Stromal cell of bone marrow (primary cell): ENCODE data around the gene LHFPL2.

Experiments
- DNase-seq: peaks from one replicate; pipeline ENCODE4 v3.0.0-alpha.2; 2012; ENCODE audit warnings: low read depth

LHFPL2 gene

DNA sequence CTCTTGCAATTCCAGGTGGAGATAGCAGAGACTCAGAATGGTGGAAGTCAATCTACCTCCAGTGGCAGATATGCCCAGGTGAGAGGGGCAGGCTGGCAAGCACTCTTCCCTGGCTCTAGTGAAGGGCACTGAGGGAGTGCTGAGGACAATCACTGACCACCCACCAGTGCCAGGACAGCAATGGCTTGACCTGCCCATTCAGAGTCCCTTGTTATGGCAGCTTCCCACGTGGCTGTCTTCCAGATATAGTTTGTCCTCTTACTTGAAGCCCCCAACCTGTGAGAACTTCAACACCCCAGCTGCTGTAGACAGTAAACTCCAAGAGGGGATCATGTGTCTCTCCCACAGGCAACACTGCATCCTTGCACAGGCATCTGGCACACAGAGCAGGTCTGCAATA lies 104.7 kb downstream of the LHFPL2 start:
- no peak for DNase-seq

DNA sequence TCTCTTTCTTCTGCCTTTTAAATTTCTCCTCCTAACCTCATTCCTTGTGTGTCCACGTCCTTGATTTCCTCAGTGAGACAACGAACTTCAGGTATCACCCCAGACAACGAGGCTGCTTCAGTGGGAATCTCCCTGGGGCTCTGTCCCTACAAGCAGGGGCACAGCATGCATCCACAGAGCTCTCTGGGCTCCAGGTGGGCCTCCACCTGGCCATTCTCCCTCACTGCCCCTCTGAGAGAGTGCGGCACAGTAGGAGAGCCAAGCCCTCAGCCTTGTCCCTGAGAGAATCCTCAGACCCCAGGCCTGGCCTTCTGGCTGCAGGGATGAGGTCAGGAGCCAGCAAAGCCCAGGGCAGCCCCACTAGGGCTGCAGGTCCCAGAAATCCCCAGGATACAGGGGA lies 105.3 kb downstream of the LHFPL2 start:
- DNase-seq, result no peak

DNA sequence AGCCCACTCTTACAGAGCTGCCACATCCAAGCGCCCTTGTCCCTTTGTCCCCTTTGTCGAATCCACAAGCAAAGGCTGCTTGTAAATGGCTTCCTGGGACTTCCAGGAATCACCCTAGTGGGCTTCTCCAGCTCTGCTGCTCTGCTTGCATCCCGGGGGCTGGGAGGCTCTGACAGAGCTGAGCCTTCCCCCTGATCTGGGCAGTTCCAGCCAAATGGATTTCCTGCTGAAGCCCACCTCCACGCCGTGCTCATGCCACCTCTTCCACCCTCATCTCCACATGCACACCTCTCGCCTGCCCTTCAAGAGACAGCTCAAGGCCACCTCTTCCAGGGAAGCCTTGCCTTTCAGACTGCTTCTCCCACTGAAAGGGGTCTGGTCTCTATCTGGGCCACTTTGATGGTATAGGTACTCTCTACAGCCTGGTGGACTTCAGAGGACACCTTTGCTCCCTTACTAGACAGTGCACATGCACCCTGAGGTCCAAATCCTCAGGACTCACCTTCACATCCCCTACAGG lies 106.2 kb downstream of the LHFPL2 start:
- DNase-seq, result no peak

DNA sequence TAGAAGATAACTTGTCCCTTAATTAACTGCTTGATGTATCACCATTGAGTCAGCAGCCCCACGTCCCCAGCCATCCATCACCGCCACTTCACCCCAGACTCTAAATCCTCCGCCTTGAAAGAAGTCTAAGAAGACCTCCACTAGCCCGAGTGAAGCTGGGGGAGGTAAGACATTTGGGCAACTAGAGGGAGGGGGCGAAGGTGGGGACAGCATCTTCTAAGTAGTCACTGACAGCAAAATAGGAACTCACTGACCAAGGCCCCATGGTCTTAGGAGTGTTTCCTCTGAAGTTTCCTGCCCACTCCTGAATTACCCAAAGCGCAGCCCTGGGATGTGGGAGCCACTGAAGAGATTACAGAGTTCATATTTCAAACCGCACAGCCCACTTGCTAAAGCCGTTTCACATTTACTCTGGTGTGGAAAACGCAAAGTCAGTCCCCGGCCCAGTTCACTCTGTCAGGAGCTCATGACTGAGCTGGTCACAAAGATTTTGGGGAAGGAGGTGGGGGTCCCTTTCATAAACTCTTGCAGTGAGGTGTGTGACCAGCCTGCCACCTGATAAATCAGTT lies 107.4 kb downstream of the LHFPL2 start:
- DNase-seq, result no peak

DNA sequence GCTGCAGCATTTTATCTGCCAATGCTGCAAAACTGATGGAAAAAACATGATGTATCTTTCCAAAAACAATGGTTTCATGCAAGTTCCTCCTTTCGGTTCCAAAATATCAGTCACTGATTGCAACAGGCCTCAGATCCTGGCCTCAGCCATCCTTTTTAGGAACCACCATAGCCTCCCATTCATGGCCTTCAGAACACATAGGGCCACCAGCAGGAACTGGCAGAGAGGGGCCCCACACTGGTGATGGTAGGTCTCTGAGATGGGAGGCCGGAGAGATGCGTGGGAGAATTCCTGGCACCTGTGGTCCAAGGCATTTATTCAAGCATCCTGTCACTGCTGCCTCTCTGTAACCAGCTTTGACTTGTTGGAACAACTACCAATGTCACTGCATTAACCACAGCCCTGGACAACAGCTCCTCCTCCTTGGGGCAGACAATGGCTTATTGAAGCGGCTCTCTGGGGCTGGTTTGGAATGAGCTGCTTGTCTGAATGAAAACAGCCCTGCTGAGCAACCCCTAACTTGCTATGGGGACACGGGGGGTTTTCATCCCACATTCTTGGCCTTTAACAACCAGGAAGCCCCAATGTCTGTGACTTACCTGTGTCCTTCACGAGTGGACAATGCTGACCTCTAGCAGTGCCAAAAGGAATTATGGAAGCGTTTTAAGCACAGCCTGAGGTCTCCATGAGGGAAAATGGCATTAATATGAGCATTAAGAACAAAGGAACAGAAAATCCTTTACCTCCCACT lies 108.1 kb downstream of the LHFPL2 start:
- DNase-seq, result no peak

DNA sequence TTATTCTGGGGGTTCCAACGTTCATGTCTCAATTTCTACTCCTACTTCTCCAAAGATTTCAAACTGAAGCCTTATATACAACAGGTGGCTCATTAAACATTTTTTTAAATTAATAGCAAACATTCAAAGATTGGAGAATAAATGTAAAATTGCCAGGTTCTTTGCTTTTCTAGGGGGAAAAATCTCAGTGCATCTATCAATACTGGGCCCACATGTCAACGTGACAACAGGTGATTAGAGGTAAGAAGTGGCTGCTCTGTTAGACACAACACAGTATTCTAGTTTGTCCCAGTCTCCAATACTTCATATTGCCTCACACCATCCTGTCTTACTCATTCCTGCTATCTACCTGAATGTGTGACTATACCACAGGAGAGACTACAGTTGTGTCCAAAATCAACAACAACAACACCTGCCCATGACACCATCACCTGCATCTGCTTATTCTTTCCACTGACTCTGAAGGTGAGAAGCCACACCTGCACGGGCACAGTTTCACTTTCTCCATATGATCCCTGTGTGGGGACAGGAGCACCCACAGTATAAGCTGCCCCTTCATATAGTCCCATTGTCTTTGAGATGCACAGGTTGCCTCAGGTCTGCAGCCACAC lies 110.2 kb downstream of the LHFPL2 start:
- DNase-seq, result no peak

DNA sequence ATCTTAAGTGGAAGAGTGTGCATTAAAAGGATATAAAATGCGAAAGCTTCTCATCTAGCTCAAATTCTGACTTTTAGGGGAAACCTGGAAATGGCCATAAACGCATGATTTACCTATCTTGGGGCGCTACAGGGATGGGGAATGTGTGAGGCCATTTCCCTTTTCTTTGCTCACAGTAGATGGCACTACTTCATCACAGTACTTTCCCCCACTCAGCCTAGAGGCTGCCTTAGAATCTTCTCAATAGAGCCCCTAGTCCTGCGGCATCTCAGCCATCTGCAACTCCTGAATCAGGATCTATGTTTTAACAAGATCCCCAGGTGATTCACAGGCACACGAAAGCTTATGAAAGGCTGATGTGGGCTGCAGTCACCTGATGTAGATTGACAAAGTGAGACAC lies 110.8 kb downstream of the LHFPL2 start:
- no peak for DNase-seq

DNA sequence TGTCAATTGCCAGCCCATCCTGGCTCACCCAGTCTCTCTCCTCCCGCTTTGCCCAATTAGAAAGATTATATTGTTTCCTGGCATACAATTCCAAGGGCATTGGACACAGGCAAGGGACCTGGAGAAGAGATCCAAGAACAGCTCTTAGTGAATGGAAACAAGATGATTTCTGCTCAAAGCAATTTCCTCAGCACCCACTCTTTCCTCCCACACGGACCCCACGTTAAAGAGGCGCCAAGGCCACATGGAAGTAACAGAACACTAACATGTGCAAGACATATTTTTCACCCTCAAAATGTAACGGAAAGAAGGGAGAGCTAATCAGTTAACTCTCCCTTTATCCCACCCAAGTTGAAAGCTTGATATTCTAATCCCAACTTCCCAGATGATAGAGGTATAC lies 111.2 kb downstream of the LHFPL2 start:
- no peak for DNase-seq

DNA sequence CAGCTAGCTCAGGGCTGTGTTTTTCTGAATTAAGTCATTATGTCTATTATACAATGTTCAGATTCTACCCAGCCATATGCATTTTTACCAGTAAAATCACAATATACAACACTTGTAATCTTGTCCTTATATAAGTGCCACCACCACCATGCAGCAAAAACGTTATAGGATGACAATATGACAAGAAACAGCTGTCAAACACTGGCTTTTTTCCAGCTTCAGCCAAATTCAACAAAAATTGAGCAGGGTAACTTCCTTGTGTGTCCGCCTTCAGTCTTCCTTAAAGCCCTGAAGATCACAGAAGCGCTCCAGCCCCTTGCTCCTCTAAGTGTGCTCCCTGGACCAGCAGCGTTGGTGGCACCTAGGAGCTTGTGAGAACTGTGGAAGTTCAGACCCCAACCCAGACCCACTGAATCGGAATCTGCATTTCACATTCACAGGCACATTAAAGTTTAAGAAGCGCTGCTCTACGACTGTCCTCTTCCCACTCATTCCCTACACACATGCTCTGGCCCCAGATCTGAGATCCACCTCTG lies 111.8 kb downstream of the LHFPL2 start:
- DNase-seq, result no peak

DNA sequence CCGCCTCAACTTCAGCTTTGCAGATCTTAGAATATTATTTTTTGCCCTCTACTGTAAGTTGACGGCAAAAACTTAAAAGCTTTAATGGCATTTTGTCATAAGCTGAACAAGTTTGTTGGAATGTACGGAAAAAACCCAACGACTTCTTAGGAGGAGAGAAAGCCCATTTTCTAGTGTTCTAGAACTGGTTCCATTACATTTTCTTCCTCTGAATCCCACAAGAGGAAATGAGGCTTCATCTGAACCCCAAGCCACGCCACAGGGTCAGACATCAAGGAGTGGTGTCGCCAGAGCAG lies 113.7 kb downstream of the LHFPL2 start:
- no peak for DNase-seq

DNA sequence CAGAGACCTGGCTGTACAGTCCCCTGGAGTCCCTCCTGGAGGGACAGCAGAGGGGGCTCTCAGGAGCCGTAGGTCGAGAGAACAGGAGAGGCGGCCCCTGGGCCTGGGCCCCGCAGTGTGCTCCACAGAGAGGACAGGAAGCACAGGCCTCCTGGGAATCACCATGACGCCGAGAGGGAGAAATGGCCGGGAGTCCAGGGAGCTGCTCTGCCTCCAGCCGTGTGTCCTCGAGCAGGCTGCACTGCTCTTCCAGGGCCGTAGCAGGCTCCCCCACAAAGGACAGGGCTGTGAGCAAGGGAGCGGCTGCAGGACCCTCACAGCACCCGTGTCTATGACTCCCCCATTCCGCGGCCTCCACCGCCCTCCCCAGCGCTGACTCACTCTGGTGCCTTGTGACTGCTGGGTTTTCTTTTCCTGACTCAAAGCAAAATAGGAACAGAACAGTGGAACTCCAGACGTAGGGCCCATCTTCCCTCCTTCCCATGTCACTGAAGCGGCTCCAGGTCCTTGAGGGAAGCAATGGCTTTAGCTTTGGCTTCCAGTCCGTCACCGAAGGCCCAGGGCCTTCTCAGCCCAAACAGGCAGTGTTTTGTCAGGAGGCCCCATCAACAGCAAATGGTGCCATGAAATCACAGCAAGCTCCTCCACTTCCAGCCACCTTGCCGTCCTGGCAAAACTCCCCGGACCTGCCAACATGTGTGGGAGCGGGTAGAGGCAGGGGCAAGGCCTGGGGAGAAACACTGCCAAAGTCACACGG lies 114.2 kb downstream of the LHFPL2 start:
- DNase-seq, result no peak

DNA sequence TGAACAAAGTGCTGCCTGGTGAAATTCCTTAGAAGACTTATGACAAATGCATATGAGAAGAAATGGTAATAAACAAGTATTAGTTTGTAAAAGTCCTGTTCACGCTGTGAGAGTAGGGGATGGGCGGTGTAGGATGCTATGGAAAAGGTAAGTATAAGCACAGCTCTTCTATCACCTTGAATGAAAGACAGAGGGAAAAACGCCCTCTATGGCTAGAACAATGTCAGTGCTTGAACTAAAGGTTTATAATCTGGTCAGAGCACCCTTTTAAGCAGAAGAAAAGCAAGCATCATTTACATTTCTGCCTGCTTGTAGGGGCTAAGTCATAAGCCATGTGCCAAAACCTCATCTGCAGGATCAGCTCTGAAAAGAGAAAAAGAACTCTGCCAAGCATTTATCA lies 115.2 kb downstream of the LHFPL2 start:
- DNase-seq, result no peak

DNA sequence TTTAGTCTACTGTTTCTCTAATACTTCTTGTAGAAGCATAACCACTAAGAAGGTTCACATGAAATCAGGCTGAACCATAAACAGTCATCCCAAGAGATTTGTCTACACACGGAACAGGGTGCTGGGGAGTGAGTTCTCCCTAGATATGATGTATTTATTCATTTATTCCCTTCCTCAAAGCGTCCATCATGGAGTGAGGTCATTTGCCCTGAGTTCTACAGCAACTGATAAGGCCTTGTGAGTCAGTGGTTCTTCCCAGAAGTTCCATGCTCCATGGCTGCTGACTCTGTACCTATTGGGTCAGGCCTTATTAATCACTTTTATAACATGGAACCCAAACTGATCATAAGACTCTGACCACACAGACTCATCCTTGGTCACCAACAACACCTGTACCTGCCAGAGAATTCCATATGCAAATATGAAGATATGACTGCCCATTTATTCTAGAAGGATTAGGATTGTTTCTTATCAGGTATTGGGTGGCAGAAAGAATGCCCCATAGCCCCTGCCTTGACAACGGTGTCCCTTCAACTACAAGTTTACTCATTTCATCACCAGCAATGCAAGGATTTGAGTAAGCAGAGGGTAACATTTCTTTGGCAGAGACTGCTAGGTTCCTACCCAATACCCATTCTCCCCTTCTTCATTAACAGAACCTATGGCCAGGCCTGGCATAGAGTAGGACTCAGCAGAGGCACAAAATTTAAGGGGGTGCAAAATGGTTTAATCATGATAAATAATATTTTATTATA lies 118.1 kb downstream of the LHFPL2 start:
- peak; percentile 79 for DNase-seq

DNA sequence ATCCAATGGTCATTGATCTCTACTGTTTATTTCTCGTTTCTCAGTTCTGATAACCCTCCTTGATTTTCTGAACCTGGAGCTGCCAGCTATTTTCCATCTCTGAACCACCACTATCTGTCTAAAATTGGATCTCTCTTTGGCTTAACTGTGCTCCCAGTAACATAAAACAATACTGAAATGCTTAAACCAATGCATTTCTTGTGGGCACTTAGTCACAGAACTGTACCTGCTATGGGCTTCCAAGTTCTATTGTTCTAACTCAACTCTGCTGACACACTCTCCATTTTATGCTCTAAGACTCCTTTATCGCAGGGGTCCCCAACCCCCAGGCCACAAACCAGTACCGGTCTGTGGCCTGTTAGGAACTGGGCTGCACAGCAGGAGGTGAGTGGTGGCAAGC lies 120.6 kb downstream of the LHFPL2 start:
- DNase-seq, result no peak

DNA sequence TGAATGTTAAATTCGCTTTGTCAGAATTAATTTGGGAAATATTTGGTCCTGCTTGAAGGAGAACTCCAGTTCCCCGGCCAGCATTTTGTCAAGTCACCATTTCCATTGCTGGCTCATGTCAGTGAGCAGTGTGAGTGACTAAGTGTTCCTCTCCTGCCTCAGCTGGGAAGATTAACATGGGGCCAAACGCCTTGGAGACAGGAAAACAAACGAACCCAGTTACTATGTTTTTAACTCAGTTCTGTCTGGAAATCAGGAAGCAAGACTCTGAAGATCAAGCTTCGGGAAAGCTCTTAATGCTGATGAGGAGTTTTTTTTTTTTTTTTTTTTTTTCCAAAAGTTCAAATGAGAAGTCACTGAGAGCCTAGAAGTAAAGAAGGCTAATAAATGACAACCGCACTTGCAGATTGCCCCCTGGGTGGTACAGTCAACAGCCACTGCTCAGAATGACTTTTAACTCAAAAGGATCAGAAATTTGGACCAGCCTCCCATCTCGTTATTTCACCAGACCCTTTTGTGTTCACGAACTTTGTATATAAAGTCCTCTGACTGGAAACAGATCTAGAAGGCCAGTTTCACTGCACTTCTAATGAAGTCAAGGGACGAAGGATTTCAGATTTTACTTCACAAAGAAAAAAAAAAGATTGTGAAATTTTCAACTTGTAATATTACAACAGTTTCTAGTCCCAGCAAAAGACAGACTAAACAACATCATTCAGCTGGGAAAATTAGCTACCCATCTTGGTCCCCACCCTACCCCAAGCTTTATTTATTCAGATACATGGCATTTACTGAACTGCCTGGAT lies 121.3 kb downstream of the LHFPL2 start:
- DNase-seq, result peak; percentile 99

DNA sequence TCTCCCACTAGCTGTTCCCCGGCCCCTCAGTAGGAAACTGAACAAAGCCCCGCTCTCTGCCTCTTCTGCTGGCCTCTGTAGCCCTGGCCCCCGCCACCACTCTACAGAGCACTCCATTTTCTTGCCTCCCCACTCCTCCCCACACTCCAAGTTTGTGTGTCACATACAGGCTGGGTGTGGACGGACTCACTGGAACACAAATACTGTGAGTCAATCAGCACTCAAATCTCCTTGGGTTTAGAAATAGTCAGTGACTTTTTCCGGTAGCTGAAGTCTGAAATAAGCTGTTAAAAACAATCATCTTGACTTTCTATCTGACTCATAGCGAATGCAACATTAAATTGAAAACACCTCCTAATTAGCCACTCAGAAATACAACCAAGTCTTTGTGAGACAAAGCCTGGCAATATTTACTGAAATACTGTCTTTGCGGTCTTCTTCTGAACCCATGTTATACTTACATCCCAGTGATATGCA lies 122.5 kb downstream of the LHFPL2 start:
- peak; percentile 92 for DNase-seq

DNA sequence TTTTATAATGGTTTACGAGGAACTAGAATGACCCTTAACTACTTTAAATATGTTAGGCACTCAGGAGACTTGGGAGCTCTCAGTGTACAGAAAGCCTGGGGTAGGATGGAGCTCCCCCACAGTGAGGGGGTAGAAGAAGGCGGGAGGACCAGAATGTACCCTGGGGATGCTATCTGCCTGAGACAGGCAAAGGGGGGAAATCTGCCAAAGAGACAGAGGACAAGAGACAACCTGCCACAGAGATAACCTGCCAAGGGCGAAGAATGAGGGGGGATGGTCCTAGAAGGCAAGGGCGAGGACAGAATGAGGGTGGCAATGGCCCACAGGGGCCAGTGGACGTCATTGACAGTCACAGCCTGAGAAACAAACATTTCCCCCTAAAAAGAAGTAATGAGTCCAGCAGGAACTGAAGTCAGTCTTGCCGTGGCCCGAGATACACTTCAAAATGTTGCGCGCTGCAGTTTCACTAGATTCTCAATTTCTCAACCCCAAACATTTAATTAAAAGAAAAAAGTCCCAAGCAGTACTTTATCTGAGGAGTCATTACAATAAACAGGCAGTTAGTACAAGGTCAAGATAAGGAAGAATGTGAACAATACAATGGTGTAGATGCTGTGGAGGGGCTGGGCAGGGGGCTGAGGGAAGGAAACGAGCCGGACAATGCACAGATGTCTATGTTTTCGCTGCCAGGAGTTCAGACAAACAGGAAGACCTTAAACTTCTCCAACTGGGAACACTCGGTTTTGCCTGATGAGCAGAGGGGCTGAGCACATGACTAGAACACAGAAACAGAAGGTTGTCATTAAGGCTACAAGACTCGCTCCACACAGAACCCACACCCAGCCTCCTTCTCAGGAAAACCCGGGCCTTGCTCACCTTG lies 125.0 kb downstream of the LHFPL2 start:
- no peak for DNase-seq

DNA sequence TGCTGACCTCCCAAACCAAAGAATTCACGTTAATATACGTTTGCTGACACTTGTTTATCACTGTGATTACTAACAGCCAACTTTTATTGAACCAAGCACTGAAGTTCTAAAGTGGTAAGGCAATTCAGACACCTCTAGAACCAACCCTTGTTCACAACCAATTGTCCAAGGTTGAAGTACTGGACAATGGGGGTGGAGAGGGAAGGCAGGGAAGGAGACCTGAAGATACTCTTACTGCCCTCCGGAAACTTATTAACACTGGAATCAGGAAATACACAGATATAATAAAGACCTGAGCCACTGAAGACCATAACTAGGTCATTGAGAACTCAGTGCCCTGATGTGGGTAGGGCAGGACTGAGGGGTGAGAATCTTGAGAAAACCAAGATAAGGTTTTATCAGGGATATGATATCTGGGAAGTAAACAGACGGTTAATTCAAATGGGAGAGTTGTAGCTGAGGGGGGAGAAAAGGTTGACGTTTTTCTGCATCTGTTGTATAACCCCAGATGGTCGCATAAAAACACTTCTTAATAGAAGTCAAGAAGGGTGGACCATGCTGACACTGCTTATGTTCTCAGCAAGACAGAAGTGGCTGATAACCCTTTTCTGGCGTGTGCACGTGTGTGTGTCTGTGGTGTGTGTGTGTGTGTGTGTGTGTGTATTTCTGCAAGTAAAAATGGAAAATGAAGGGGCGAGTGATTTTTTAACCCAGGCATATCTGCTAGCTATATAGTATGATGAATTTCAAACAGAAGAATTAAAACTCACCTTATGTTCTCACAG lies 125.9 kb downstream of the LHFPL2 start:
- no peak for DNase-seq

DNA sequence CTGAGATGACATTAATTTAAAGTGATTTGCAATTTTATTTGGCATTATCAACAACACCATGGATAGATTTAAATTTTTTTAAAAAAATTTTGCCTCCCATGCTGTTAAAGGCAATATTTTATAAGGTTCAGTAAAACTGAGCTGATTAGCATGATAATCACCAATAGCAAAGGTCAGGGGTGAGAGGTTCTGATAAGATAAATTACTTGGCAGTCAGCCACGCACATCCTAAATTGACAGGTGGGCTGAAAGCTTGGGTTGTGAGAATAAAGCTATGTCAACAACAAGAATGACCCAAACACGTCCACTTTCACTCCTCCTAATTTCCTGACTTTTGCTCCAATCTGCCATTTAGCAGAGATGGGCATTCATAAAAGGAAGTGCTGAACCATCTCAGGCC lies 127.1 kb downstream of the LHFPL2 start:
- no peak for DNase-seq
